Measurements from ENCODE around the gene ANGPTL2.

The ANGPTL2 gene

DNA sequence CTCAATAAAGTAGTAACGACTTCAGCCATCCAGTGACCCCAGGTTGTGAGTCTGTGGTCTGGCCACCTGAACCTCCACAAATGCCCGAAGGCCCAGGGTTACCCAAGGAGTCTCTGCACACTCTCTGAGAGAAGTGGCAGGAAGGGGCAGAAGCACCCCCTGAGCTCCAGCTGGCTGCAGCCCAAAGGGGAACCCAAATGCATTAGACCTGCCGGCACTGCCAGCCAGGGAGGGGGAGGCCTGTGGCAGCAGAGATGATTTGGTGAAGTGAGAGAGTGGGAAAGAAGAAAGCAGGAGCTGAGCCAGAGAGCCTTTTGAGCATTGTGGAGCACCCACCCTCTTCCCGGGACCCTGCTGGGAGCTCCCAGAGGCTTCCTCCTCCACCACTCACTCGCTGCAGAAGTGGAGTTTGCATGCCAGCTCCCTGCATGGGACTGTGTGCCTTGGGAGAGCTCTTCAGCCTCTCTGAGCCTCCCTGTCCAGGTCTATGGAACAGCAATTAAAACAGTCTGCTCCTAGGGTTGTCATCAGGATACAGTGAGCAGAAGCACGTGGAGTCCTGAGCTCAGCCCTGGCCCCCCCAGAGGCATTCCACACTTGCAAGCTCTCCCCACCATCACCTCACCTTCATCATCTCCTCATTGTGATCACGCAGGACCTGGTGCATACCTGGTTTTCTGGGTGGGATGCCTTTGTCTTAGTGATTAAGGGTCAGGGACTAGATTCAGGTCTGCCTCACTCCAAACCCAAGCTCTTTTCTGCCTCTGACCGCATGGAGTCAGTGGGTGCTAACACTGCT, 13.8 kb upstream of the ANGPTL2 start:
- DNase-seq (ENCODE audit: low read depth): no peak

DNA sequence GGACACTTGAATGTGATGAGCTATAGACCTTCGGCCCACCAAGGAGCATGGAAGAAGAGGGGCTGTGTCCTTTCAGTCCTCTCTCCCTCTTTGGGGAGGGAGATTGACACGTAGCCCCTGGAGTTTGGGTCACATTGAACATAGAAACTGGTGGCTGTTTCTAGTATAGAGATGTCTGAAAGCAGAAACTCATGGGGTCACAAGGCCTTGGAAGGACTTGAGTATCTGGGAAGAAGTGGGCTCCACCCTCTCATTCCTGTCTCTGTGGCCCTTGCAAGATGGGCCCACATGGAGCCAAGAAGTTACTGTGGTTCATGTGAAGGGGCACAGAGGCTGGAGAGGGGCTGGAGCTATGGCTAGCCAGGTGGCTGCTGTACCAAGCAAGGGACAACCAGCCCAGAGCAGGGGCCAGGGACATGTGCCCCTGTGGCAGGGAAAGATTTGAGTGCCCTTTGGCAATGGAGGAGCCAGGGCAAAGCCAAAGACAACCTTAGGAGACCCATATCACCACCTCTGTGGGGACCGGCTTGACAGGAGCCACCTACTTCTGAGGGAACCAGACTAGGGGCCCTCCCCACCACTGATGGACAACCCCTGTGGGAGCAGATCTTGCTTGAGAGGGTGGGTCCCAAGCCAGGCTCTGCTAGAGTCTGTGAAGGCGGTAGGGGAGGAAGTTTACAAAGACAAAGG, 12.8 kb upstream of the ANGPTL2 start:
- DNase-seq (ENCODE audit: low read depth): no peak

DNA sequence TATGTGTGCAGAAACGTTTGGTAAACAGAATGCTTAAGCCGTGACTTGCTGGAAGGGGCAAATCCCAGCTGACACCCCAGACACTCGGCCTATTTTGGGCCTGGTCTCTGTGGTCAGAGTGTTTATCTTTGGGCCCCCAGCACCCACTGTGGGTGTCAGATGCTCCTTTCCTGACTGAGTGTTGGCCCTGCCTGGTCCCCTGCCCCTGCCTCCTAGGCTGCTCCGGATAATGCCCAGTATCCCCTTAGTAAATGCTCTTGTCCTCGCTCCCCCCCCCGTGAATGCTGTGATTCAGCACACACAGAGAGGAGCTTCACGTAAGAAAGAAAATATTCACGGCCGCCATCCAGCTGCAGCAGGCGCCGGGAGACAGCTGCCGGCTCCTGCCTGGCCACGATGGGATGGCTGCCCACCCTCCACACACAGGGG, 11.3 kb upstream of the ANGPTL2 start:
- no peak for DNase-seq (ENCODE audit: low read depth)

DNA sequence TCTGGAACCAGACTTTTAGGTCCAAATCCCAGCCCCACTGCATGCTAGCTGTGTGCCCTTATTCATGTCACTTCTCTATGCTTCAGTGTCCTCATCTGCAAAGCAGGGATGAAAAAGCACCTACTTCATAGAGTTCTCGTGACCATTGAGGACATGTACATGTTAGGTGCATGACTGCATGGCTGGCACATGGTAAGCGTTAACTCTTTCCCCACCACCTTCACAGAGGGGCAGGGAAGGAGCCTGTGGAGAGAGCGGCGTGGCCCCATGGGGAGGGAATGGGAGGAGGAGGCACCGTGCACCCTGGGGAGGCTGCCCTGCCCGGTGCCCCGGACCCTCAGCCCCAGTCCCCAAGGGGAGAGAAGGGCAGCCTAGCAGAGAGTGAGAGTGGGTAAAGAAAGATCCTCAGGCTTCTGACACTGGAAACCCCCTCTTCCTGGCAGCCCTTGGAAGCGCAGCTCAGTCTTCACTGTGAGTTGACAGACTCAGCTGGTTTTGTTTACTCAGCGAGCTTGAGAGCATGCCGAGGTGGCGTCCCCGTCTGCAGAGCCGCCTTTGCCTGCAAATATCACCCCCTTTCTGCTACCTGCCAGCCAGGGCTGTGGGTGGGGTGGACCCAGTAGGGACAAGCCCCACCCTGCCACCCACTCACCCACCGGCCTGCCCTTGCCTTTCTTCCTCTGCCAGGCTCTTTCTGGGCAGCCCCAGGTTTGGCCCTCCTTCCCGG, 10.6 kb upstream of the ANGPTL2 start:
- no peak for DNase-seq (ENCODE audit: low read depth)

DNA sequence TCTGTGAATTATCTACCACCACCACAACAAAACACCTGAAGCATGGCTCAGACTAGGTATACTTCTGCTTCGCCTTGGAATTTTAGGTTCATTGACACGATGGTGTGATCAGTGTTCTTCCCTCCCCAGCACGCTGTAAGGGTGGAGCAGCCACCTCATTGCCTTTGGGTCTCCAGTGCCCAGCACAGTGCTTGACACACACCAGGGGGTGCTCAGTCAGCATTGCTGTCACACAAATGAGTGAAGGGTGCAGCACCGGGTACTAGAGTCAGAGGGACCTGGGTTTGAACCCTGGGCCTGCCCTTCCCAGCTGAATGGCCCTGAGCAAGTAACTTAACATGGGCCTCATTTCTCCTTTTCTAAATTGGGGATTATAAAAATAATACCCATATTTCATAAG, 9.9 kb upstream of the ANGPTL2 start:
- DNase-seq (ENCODE audit: low read depth): no peak

DNA sequence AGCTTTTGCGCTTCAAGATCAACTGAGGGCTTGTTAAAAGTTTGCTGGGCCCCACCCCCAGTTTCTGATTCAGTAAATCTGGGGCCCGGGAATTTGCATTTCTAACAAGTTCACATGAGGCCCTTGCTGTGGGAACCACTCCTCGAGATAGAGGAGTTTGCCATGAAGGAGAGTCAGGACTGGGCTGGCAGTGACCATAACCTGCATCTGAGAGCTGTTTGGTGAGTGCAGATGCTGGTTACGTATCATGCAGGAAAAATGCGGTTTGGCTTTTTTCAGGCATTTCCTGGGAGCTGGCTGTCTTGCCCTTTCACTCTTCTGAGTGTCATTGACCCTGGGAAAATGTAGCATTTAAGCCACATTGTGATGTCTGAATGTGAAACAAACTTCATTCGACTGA, 9.4 kb upstream of the ANGPTL2 start:
- no peak for DNase-seq (ENCODE audit: low read depth)

DNA sequence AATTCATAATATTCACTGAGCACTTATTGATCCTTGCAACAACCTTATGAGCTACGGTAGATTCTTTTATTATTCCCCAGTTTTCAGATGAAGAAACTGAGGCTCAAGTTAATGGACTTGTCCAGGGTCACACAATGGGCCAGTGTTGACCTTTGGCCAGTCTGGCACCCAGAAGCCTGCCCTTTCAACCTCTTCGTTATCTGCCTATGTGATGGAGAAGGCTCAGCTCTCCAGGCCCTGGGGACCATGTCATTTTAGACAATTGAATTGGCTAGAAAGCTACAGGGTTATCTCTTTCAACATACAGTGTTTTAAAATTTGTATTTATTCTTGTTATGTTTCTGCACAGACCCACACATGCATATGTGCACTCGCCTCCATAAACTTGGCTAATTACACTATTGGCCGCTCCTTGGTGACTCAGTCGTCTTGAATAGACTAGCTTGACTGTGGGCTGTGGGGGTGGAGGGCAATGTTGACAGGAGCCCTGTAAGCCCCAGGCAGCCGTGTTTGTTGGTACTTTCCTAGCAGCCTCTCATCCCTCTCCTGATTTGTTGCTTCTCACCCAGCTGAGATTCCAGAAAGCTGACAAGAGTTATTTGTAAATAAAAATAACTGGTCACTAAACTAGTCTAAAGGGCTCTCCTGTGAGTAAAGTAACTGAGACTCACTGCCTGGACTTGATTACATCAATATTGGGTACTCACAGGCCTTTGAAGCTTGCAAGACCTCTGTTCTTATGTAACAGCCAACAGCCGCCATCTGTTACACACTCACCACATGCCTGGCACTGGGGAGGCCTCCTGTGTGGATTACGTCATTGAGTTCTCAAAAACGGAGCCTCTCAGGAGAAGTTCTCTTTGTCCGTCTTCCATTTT, 8.5 kb upstream of the ANGPTL2 start:
- DNase-seq (ENCODE audit: low read depth): no peak

DNA sequence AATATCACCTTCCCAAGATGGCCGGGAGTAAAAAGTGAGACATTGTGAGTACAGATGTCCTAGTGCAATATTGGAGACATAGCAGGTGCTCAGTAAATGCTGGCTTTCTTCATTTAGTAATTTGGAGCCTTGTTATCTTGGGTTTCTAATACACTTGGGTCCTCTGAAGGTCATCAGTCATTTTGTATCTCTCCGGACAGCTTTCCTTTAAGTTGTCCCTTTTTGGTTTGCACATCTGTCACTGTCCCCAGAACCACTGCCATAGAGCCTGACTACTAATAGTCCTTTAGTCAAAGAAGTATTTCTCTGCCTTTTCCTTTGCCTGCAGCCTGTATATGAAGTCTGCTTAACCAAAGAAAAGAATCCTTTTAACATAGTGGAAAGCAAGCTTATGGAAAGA, 7.8 kb upstream of the ANGPTL2 start:
- no peak for DNase-seq (ENCODE audit: low read depth)

DNA sequence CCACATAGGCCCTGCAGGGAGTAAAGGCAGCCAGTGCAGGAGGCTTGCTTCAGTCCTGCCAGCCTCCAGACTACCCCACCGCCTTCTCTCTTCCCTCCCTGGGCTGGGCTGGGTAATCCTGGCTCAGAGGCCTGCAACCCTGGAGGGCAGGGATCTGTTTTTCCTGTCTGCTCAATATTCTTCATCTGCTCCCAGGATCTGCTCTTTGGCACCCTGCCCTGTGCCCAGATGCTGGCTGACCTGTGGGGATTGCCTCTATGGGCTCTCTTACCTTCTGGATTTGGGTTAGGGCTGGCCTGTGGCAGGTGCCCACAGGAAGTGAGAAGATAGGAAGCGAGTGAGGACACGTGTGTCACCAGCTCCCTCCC, 7.3 kb upstream of the ANGPTL2 start:
- DNase-seq (ENCODE audit: low read depth): no peak

DNA sequence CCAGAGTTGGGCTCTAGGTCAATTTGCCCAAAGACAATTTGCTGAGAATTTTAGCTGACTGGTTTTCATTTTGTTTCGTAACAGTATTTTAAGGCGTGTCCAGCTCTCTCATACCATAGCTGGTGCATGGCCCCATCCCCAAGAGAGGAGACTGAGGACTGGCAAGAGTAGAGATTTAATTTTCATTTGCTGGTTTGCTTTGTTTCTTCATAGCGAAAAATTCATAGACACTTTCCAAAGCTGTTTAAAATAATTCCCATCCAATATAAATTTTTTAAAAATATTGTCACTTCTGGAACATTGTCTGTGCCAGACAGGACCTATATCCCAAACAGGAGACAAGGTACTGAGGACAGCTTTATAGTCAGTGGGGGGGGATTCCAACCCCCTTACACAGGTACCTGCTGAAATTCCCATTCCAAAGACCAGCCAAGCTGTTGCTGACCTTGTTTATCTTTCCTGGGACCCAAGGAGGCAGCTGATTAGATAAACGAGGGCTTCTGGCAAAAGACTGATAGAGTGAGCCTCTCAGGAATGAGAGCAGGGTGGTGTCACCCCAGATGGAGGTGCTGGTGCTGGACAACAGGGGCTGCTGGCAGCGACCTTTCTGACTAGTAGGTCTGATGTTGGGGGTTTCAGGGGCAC, 6.8 kb upstream of the ANGPTL2 start:
- no peak for DNase-seq (ENCODE audit: low read depth)

DNA sequence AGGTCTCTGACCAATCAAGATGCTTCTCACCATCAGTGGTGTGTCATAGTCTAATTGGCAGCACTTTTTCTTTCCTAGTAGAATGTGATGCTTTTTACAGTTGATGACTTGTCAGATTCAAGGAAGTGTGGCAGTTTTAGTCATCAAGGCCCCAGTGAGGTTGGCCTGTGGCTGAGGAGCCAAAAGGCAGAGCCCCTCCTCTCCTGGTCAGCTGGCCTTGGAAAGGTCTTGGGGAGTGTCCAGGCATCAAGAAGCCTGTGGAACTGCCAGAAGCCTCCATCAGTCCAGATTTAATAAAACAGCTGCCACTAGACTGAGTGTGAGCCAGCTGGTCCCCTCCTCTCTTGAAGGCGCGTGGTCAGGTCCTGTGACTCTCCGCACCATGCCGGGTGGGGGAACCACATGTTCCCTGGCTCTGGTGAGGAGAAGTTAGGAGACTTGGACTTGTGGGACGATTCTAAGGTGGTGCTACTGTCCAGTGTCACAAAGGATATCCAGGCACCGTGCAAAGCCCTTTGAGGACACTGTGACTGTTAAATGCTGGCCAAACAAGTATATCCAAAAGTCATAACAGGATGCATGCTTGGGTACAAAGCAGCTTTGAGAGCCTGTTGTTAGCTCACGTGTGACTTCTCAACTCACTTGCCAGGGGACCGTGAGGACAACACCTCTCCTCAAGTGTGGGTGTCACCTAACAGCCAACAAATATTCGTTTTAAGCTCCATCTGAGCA, 6.1 kb upstream of the ANGPTL2 start:
- no peak for DNase-seq (ENCODE audit: low read depth)

DNA sequence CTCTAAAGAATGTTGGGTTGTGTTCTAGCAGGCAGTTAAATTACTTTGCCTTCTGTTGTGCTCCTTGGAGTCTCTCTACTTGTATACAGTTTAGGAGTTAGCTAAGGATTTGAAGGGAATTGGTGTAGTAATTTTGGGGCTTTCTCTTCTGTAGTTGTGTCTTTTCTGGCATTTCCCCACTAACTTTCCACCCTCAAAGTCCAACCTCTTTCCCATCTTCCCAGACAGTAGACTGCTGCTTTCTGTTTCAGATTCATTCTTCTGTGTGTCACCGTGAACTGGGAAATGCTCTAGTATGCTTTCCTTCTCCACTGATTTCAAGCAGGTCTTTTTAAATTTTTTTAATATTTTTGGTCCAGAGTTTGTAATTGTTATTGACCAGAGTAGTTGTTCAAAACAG, 4.5 kb upstream of the ANGPTL2 start:
- no peak for DNase-seq (ENCODE audit: low read depth)

DNA sequence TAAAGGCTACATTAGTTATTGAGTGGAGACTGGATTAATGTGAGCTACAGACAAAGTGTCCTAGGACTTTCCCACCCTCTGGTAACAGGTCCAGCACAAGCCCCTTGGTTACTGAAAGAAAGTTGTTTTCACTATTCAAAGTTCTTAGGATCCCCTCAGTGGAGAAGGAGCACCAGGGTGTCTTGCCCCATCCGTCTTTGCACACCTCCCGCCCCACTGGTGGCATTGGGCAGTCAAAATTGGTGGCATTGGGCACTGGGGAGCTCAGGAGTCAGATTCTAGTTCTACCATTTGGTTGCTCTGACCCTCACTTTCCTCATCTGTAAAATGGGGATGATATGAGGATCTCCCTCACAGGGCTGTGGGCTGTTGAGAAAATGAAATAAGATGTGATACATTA, 2.4 kb upstream of the ANGPTL2 start:
- no peak for DNase-seq (ENCODE audit: low read depth)

DNA sequence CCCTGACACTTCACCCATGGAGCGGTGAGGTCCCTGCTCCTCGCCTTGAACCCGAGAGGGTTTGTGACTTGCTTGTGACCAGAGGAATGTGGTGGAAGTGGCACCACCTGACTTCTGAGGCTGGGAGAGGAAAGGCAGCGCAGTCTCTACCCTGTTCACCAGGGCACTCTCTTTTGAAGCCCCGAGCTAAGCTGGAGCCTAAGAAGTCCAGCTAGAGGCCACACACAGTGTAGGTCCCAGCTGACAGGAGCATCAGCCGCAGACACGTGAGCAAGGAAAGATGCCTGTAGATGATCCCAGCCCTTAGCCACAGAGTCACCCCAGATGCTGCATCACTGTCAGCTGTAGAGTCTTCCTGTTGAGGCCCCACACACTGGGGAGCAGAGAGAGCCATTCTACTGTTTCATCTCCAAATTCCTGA, 1.7 kb upstream of the ANGPTL2 start:
- DNase-seq (ENCODE audit: low read depth): no peak

DNA sequence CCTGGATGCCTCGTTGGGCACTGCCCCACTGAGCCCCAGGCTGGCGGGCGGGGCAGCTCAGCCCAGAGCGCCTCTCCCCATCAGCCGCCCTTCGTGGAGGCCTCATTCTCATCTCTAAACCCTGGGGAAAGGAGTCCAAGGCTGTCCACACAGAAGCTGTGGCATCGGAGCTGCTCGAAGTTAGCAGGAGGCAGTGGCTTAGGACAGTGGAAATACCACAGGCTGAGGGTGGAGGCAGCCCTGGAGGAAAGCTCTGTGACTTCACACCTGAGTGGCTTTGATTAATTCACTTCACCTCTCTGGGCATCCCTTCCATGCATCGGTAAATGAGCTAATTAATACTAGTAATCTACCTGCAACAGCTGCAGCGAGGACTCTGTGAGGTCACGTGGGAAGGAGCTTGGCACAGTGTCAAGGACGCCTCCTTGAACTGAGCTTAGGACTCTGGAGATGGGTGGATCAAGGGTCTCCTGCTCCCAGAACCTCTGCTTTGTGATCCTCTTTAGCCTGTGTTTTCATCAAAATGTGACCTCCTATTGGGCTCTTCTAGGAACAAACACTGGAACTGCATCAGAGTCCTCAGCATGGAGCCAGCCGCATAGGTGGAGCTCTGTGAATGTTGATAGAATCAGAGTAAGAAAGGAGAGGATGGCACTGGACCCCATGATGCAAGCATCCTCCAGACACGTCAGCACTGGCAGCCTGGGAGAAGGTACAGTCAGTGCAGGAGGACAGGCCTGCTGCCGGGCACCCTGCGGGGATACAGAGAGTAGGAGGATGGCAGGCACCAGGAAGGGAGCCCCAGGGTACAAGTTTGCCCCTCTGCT, 842 bp upstream of the ANGPTL2 start:
- no peak for DNase-seq (ENCODE audit: low read depth)

DNA sequence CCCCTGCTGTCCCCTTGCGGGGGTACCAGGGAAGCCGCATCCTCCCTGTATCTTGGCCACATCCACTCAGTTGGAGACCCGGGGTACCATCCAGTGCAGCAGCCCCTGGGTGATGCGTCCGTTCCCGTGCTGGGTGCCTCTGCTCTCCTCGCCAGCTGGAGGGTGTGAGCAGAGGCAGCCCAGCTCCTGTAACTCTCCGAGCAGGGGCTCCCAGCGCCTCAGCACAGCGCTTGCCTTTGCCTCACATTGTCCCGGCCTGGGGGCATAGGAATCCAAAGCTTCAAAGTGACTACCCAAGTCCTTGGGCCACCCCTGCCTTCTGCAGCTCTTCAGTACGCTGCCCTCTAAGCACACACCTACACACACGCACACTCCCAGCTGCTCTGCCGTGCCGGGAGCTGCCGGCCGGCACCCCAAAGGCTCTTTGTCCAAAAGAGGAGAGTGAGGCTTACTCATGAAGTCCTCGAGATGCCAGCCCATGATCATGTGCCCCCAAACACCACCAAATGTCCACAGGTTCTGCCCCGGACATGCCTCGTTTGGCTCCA, 733 bp downstream of the ANGPTL2 start:
- DNase-seq (ENCODE audit: low read depth): no peak

DNA sequence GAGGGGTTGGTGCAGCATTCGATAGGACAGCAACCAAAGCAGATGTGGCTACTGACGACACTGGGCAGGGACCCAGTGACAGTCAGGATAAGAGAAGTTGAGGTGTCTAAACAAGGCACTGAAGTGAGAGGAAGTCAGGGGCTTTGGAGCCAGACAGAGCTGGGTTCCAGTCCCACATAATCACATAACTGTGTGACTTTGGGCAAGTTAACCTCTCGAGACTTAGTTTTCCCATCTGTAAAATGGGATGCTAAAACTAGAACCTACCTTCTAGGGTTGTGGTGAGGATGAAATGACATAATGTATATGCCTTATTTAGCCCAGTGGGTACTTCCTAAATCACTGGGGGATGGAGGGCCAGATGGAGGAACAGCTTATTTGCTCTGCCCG, 3.1 kb downstream of the ANGPTL2 start:
- DNase-seq (ENCODE audit: low read depth): no peak

DNA sequence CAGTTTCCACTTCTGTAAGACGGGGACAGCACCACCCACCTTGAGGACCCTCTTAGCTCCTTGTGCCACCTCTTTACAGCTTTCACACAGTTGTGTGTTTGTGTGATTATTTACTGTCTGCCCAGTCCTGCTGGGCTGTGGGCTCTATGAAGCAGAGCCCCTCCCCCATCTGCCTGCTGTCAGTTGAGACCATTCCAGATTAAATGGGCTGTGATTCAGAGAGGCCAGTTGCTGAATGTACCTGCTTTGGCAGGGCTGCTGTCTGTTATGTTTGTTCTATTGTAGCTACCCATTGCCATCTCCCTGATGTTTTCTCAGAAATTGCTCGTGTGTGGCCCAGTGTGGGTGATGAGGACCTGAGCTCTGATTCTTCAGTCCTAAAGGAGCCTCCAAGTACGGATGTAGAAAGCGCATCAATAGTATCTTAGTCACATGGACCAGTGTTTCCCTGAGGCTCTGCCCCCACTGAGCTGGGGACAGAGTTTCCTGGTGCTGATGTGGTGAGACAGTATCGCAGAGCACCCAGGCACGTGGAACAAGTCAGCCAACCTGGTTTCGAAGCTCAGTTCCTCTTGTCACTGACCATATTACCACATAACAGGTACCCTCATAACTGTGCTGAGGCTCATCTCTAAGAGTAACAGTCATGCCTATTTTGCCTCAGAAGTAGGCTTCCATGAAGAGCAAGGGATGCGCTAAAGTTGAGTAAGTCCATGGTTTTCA, 3.7 kb downstream of the ANGPTL2 start:
- no peak for DNase-seq (ENCODE audit: low read depth)

DNA sequence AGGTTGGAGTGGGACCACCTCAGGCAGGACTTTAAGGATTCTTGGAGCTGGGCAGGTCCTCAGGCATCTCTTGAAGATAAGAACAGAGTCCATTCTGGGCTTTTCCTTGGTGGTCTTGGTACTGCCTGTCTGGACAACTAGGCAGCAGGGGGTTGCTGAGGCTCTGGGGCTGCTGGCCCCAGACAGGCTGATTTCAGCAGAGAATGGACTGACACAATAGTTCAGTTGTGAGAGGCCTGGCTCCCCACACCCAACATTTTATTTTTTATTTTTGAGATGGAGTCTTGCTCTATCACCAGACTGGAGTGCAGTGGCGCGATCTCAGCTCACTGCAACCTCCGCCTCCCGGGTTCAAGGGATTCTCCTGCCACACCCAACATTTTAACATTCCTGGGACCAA, 4.6 kb downstream of the ANGPTL2 start:
- no peak for DNase-seq (ENCODE audit: low read depth)

Measured in CMK (cell line).